Activated T-helper 1 cell treated with anti-CD3 and anti-CD28 coated beads, Interleukin-12 subunit alpha, Interleukin-12 subunit beta, Interleukin-2, Interleukin-4 antibody, amounts not matched to agents 30 ng/mL and 10 ng/mL and 1 ng/mL, durations not matched to agents 14 hours and 24 hours and 36 hours (primary cell): ENCODE data around the gene SRRT. TPM values are rescaled to one million over a fixed set of nuclear protein-coding genes. Genes with fewer than 3 reads are reported as not detected.
A peak's percentile ranks its signal among the peaks of the same experiment; 100 is the strongest.
"Not testable (repeated sequence)": the region's sequence is repeated elsewhere in the genome, so short reads cannot be mapped to it uniquely, and the experiment has no call there.

Experiments used
- DNase-seq: peaks from one replicate; pipeline ENCODE4 v3.0.0; 2021; ENCODE audit warnings: low spot score
- H3K27ac Mint-ChIP-seq: one replicate; pipeline ENCODE4 v1.8.0; 2021; ENCODE audit warnings: mild to moderate bottlenecking, mixed read lengths
- H3K27me3 Mint-ChIP-seq: one replicate; pipeline ENCODE4 v1.8.0; 2022; ENCODE audit warnings: mild to moderate bottlenecking, moderate library complexity, mixed read lengths; ENCODE audit not compliant: insufficient read depth
- H3K36me3 Mint-ChIP-seq: one replicate; pipeline ENCODE4 v1.8.0; 2021; ENCODE audit warnings: low read depth, mixed read lengths
- H3K4me1 Mint-ChIP-seq: one replicate; pipeline ENCODE4 v1.8.0; 2021; ENCODE audit warnings: low read depth, mixed read lengths
- H3K4me3 Mint-ChIP-seq: one replicate; pipeline ENCODE4 v1.8.0; 2021; ENCODE audit warnings: mild to moderate bottlenecking, moderate library complexity, mixed read lengths
- H3K9me3 Mint-ChIP-seq: one replicate; pipeline ENCODE4 v1.8.0; 2021; ENCODE audit warnings: mixed read lengths
- intact Hi-C: fragments of 100-400 bp; cut with micrococcal nuclease; formaldehyde crosslinking; loops from one replicate; pipeline ENCODE4 v1.15.1; 2024
- total RNA-seq: library from RNA; stranded (reverse); gene quantifications from 2 replicates; pipeline ENCODE4 v1.2.3, GENCODE V29; 2022

Gene SRRT
- total RNA-seq, 1 donor from 2014 or later = 306 TPM

- intact Hi-C loops = loop anchor here (5.0 to 10.0 kb wide), 3 partner anchors 72 to 389 kb away; partner anchors contain the start of gene MUC12
- DNase-seq = no peak
- Mint-ChIP-seq H3K4me1 (peaks cover 13% of the 10 kb centered on the region), H3K36me3 (peaks cover 3% of the 10 kb centered on the region), H3K9me3 (no peaks in the 10 kb centered on the region), H3K27me3 (peaks cover 58% of the 10 kb centered on the region), H3K27ac (peak within 1 kb of the TSS; percentile 27), H3K4me3 (peak within 1 kb of the TSS; percentile 69)
Measured at GRCh38 chr7:100895701-100895955, 20.7 kb downstream of the SRRT start, which contains the start of gene ACHE. TSS of gene ACHE (minus strand) at chr7:100895888. CDS start at chr7:100894232, 1,656 bp downstream.

- no peak for DNase-seq
- Mint-ChIP-seq H3K36me3 (peaks cover 3% of the 10 kb centered on the region), H3K4me3 (peak overlapping the region; percentile 69), H3K9me3 (no peaks in the 10 kb centered on the region), H3K4me1 (peaks cover 11% of the 10 kb centered on the region), H3K27me3 (peaks cover 57% of the 10 kb centered on the region), H3K27ac (peak overlapping the region; percentile 27)
- intact Hi-C loops = loop anchor here (5.0 to 10.0 kb wide), 3 partner anchors 71 to 389 kb away; partner anchors contain the start of gene MUC12
Measured at GRCh38 chr7:100895956-100896731, 21.2 kb downstream of the SRRT start.

GRCh38 chr7:100896732-100897608 lies 22.1 kb downstream of the SRRT start:
- Mint-ChIP-seq H3K27me3 (peaks cover 51% of the 10 kb centered on the region), H3K9me3 (no peaks in the 10 kb centered on the region), H3K27ac (no peak overlapping the region), H3K36me3 (peaks cover 3% of the 10 kb centered on the region), H3K4me1 (peaks cover 7% of the 10 kb centered on the region), H3K4me3 (peak overlapping the region; percentile 63)
- intact Hi-C loops = loop anchor here (1.0 to 10.0 kb wide), 6 partner anchors 8 to 388 kb away; partner anchors contain the start of genes MUC12 and UFSP1
- peak; percentile 51 for DNase-seq

GRCh38 chr7:100897772-100898454 lies 23.0 kb downstream of the SRRT start:
- Mint-ChIP-seq H3K36me3 (peaks cover 3% of the 10 kb centered on the region), H3K27me3 (peaks cover 42% of the 10 kb centered on the region), H3K4me3 (peak overlapping the region; percentile 15), H3K27ac (no peak overlapping the region), H3K9me3 (no peaks in the 10 kb centered on the region), H3K4me1 (peaks cover 7% of the 10 kb centered on the region)
- no peak for DNase-seq
- intact Hi-C loops = loop anchor here (1.0 to 10.0 kb wide), 6 partner anchors 9 to 387 kb away; partner anchors contain the start of genes MUC12 and UFSP1

- Mint-ChIP-seq H3K27ac (no peak overlapping the region), H3K4me3 (no peak overlapping the region), H3K4me1 (peaks cover 7% of the 10 kb centered on the region), H3K27me3 (peaks cover 36% of the 10 kb centered on the region), H3K9me3 (no peaks in the 10 kb centered on the region), H3K36me3 (peaks cover 3% of the 10 kb centered on the region)
- no peak for DNase-seq
- intact Hi-C loops = loop anchor here (5.0 to 10.0 kb wide), 3 partner anchors 68 to 385 kb away; partner anchors contain the start of gene MUC12
Measured at GRCh38 chr7:100899432-100899831, 24.5 kb downstream of the SRRT start.

GRCh38 chr7:100900978-100901377 lies 26.1 kb downstream of the SRRT start:
- intact Hi-C loops = no loop called here

GRCh38 chr7:100901921-100902332 lies 27.0 kb downstream of the SRRT start:
- Mint-ChIP-seq H3K9me3 (no peaks in the 10 kb centered on the region), H3K4me3 (no peak overlapping the region), H3K4me1 (no peaks in the 10 kb centered on the region), H3K36me3 (no peaks in the 10 kb centered on the region), H3K27me3 (peaks cover 29% of the 10 kb centered on the region), H3K27ac (no peak overlapping the region)
- intact Hi-C loops = no loop called here
- no peak for DNase-seq

More at GRCh38 chr7:100900978-100901377, 26.1 kb downstream of the SRRT start:
- peaks cover 4% of the 10 kb centered on the region for H3K4me1 Mint-ChIP-seq
- H3K27me3 Mint-ChIP-seq = peaks cover 34% of the 10 kb centered on the region
- no peak overlapping the region for H3K27ac Mint-ChIP-seq
- H3K9me3 Mint-ChIP-seq = no peaks in the 10 kb centered on the region
- peaks cover 3% of the 10 kb centered on the region for H3K36me3 Mint-ChIP-seq
- H3K4me3 Mint-ChIP-seq = no peak overlapping the region
- no peak for DNase-seq

GRCh38 chr7:100902638-100903037 lies 27.7 kb downstream of the SRRT start:
- DNase-seq = no peak
- Mint-ChIP-seq H3K4me1 (no peaks in the 10 kb centered on the region), H3K9me3 (no peaks in the 10 kb centered on the region), H3K36me3 (no peaks in the 10 kb centered on the region), H3K4me3 (no peak overlapping the region), H3K27ac (no peak overlapping the region), H3K27me3 (peaks cover 24% of the 10 kb centered on the region)
- intact Hi-C loops = no loop called here

- Mint-ChIP-seq H3K4me1 (no peaks in the 10 kb centered on the region), H3K27me3 (peaks cover 3% of the 10 kb centered on the region), H3K27ac (no peak overlapping the region), H3K36me3 (no peaks in the 10 kb centered on the region), H3K9me3 (no peaks in the 10 kb centered on the region), H3K4me3 (no peak overlapping the region)
- intact Hi-C loops = no loop called here
- DNase-seq = no peak
Measured at GRCh38 chr7:100908512-100908911, 33.6 kb downstream of the SRRT start.

- intact Hi-C loops, H3K27me3 Mint-ChIP-seq, H3K4me1 Mint-ChIP-seq, H3K4me3 Mint-ChIP-seq, H3K27ac Mint-ChIP-seq, H3K36me3 Mint-ChIP-seq, DNase-seq, H3K9me3 Mint-ChIP-seq: not testable (repeated sequence)
Measured at GRCh38 chr7:100910443-100910842, 35.5 kb downstream of the SRRT start.

GRCh38 chr7:100911484-100911883 lies 36.6 kb downstream of the SRRT start:
- no peaks in the 10 kb centered on the region for H3K4me1 Mint-ChIP-seq
- no peak for DNase-seq
- H3K27ac Mint-ChIP-seq = no peak overlapping the region
- intact Hi-C loops = no loop called here
- no peaks in the 10 kb centered on the region for H3K9me3 Mint-ChIP-seq
- H3K4me3 Mint-ChIP-seq = no peak overlapping the region
- no peaks in the 10 kb centered on the region for H3K36me3 Mint-ChIP-seq
- H3K27me3 Mint-ChIP-seq = peaks cover 3% of the 10 kb centered on the region

GRCh38 chr7:100914208-100914878 lies 39.4 kb downstream of the SRRT start:
- intact Hi-C loops = no loop called here
- H3K27ac Mint-ChIP-seq = no peak overlapping the region

More at GRCh38 chr7:100914208-100914878, 39.4 kb downstream of the SRRT start:
- Mint-ChIP-seq H3K4me1 (no peaks in the 10 kb centered on the region), H3K4me3 (no peak overlapping the region), H3K27me3 (peaks cover 3% of the 10 kb centered on the region), H3K9me3 (no peaks in the 10 kb centered on the region), H3K36me3 (no peaks in the 10 kb centered on the region)
- DNase-seq = no peak
